Measurements from ENCODE around the gene PEX11B.
A peak's percentile ranks its signal among the peaks of the same experiment; 100 is the strongest.
"Not testable (repeated sequence)": the region's sequence is repeated elsewhere in the genome, so short reads cannot be mapped to it uniquely, and the experiment has no call there.

Gene PEX11B

DNA sequence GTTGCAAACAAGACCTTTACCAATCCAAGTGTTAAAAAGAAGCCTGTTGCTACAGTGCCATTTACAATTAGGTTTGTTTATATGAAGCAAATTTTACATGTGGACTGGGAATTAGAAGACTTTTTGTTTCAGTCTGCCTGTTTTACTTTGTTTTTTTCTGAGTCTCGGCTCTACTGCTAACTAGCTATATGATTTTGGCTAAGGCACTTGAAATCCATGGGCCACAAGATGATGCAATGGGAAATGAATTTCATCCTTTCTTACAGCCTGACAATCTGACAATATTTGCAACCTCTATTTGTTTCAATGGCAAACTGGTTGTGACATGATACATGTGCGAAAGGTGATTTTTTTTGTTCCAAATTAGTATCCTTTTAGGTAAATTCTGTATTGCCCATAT lies 3.7 kb upstream of the PEX11B start:
- TF ChIP-seq, protein P1, sequence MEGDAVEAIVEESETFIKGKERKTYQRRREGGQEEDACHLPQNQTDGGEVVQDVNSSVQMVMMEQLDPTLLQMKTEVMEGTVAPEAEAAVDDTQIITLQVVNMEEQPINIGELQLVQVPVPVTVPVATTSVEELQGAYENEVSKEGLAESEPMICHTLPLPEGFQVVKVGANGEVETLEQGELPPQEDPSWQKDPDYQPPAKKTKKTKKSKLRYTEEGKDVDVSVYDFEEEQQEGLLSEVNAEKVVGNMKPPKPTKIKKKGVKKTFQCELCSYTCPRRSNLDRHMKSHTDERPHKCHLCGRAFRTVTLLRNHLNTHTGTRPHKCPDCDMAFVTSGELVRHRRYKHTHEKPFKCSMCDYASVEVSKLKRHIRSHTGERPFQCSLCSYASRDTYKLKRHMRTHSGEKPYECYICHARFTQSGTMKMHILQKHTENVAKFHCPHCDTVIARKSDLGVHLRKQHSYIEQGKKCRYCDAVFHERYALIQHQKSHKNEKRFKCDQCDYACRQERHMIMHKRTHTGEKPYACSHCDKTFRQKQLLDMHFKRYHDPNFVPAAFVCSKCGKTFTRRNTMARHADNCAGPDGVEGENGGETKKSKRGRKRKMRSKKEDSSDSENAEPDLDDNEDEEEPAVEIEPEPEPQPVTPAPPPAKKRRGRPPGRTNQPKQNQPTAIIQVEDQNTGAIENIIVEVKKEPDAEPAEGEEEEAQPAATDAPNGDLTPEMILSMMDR (IDR thresholded peaks at IDR 0.05; ENCODE audit: low read depth, low read length) = no peak
- no peak overlapping the region for H3K4me3 ChIP-seq (ENCODE audit: low read depth, low read length)

DNA sequence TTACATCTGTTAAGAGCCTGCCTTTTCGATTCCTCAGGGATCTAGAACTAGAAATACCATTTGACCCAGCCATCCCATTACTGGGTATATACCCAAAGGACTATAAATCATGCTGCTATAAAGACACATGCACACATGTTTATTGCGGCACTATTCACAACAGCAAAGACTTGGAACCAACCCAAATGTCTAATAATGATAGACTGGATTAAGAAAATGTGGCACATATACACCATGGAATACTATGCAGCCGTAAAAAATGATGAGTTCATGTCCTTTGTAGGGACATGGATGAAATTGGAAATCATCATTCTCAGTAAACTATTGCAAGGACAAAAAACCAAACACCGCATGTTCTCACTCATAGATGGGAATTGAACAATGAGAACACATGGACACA lies 1.8 kb upstream of the PEX11B start:
- not testable (repeated sequence) for H3K4me3 ChIP-seq (ENCODE audit: low read depth, low read length)

DNA sequence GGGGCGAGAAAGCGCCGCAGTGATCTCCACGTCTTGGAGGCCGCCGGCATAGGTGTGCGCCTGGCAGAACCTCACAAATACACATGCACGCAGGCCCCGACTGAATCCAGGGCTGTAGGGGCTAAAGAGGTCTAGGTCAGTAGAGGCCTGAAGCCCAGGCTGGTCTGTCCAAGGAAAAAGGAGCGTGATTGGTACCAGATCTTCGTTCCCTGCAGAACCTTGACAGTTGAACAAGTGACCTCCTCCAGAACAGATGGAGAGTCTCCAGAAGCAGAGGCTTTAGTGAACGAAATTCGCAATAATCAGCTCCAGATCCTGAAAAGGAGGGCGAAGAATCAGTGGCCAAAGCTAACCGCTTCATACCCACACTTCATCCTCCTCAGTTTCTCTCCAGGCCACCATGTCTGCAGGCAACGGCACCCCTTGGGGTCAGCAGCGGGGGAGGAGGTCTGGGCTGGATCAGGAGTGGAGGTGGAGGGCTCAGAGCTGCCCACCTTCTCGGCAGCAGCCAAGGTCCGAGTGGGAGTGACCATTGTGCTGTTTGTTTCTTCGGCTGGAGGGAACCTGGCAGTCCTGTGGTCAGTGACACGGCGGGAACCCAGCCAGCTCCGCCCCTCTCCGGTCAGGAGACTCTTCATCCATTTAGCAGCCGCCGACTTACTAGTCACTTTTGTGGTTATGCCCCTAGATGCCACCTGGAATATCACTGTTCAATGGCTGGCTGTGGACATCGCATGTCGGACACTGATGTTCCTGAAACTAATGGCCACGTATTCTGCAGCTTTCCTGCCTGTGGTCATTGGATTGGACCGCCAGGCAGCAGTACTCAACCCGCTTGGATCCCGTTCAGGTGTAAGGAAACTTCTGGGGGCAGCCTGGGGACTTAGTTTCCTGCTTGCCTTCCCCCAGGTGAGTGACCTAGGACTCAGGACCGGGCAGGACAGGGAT lies 749 bp upstream of the PEX11B start:
- TF ChIP-seq, protein P1 (IDR thresholded peaks at IDR 0.05; ENCODE audit: low read depth, low read length) = no peak
- H3K4me3 ChIP-seq (ENCODE audit: low read depth, low read length) = peak overlapping the region; percentile 93

DNA sequence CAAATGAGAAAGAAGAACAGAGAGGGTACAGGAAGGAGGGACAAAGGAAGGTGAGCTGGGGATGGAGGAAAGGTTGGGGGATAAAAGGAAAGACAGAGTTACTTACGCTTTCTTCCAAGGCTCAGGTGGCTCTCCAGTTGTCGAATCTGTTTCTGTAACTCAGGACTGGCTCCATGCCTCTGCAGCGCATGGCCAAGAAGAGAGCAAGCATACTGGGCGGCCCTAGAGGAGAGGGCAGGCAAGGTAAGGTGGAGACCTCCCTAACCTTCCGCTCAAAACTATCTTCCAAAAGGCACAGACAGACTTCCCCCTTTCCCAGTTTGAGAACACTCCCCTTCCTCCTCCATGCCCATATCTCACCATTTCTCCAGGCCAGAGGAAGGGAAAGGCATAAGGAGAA lies 922 bp downstream of the PEX11B start:
- TF ChIP-seq, protein P1 (IDR thresholded peaks at IDR 0.05; ENCODE audit: low read depth, low read length) = no peak
- peak overlapping the region; percentile 93 for H3K4me3 ChIP-seq (ENCODE audit: low read depth, low read length)

DNA sequence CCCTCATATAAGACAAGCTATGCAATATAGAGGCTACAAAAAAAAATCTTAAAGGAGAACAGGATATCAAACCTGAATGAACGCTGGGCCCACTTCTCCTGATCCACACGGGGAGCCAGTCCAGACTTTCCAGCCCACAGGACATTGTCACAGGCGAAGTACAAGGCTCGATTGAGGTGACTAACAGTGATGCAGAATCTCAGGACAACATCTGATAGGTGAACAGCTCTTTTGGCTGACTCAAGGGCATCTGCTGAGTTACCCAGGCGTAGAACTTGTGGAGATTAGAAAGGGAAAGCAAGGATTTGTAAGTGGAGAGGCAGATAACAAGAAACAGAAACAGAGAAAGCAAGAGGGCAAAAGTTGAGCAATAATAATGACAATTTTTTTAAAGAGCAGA lies 1.8 kb downstream of the PEX11B start:
- TF ChIP-seq, protein P1 (IDR thresholded peaks at IDR 0.05; ENCODE audit: low read depth, low read length) = no peak
- no peak overlapping the region for H3K4me3 ChIP-seq (ENCODE audit: low read depth, low read length)

DNA sequence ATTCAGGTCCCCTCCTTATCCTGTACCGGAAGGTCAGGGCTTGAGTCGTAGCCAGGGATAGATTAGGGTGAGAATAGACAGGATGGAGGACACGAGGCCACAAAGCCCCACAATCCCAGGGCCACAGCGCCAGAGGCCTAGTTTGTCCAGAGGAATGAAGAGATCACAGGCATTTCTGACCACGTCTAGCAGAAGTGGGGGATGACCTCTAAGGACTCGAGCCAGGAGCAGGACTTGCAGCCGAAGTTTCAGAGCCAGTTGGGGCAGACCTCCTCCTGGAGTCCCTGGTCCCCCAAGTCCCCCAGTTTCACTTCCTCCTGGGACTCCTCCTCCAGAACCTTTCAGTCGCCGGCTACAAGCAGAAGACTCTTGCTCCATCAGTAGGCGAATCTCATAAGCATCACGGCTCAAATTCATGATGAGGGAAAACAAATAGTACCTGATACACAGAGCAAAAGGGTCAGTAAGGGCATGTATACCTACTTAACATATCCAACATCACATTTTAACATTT lies 6.3 kb downstream of the PEX11B start:
- H3K4me3 ChIP-seq (ENCODE audit: low read depth, low read length) = no peak overlapping the region
- TF ChIP-seq, protein P1 (IDR thresholded peaks at IDR 0.05; ENCODE audit: low read depth, low read length) = no peak

DNA sequence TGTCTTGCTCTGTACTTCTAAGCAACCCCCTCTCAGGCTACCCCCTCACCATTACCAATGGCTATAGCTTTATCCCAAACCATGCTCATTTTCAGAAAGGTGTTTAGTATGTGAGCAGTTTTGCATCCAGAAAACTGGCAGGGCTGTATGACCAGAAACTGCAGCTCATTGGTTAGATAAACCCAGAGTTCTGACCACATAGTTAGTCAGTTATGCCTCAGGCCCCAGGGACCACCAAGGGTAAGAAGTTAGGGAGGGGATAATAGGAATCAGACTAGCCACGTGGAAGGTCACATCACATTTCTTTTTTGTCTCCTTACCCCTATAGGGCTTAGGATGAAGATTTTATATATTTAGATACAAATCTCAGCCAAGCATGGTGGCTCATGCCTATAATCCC lies 9.9 kb downstream of the PEX11B start:
- TF ChIP-seq, protein P1 (IDR thresholded peaks at IDR 0.05; ENCODE audit: low read depth, low read length) = no peak
- H3K4me3 ChIP-seq (ENCODE audit: low read depth, low read length) = no peak overlapping the region
